22Rv1 (cell line): ENCODE data around the gene MCTS1.
"Not testable (repeated sequence)": the region's sequence is repeated elsewhere in the genome, so short reads cannot be mapped to it uniquely, and the experiment has no call there.

Experiments
- H3K27ac ChIP-seq: fragments of 450-650 bp; 2 replicates; pipeline ENCODE4 v1.5.1; 2017
- ZFX ChIP-seq: fragments of 450-650 bp; IDR thresholded peaks from 2 replicates; pipeline ENCODE4 v1.6.1; 2017; ENCODE audit warnings: antibody characterized with exemption, borderline replicate concordance
- TF ChIP-seq, protein P1 (sequence below): fragments of 450-650 bp; IDR thresholded peaks from 2 replicates; pipeline ENCODE4 v1.5.1; 2017; ENCODE audit warnings: mild to moderate bottlenecking

The MCTS1 gene

DNA sequence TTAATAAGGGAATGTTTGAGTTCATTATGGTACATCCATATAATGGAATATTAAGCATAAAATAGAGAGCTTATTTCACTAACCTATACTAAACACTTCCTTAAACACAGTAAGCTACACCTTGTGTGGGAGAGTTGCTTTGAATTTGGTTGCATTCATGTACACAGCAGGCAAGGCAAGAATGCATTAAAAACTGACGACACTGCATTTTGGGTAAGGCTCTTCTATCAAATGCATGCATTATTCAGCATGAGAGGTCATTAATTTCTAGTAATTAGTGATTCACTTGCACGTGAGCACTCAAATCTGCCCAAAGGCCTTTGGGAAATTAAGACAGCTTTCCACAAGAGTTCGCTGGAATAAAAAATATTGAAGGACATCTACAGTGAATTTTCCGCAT is 34.7 kb downstream of the MCTS1 start:
- TF ChIP-seq, protein P1, sequence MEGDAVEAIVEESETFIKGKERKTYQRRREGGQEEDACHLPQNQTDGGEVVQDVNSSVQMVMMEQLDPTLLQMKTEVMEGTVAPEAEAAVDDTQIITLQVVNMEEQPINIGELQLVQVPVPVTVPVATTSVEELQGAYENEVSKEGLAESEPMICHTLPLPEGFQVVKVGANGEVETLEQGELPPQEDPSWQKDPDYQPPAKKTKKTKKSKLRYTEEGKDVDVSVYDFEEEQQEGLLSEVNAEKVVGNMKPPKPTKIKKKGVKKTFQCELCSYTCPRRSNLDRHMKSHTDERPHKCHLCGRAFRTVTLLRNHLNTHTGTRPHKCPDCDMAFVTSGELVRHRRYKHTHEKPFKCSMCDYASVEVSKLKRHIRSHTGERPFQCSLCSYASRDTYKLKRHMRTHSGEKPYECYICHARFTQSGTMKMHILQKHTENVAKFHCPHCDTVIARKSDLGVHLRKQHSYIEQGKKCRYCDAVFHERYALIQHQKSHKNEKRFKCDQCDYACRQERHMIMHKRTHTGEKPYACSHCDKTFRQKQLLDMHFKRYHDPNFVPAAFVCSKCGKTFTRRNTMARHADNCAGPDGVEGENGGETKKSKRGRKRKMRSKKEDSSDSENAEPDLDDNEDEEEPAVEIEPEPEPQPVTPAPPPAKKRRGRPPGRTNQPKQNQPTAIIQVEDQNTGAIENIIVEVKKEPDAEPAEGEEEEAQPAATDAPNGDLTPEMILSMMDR, result no peak
- TF ChIP-seq ZFX, result no peak
- no peak overlapping the region for H3K27ac ChIP-seq

DNA sequence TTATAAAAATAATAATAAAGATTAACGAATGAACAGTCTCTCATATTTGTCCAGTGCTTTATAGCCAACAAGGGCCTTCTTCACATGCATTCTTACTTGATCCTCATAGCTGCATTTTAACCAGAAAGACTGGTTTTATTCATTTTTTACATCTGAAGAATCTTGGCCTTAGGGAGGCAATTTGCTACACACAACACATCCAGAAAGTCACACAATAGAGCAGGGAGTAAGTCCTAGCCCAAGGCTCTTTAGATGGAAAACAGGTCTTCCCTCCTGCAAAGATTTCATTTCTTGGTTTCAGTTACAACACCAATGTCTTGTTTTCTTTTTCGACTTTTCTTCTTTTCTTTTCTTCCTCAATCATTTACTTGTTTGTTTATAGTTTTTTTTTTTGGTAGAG is 39.0 kb downstream of the MCTS1 start:
- TF ChIP-seq ZFX, result no peak
- TF ChIP-seq, protein P1, result no peak
- H3K27ac ChIP-seq, result no peak overlapping the region

DNA sequence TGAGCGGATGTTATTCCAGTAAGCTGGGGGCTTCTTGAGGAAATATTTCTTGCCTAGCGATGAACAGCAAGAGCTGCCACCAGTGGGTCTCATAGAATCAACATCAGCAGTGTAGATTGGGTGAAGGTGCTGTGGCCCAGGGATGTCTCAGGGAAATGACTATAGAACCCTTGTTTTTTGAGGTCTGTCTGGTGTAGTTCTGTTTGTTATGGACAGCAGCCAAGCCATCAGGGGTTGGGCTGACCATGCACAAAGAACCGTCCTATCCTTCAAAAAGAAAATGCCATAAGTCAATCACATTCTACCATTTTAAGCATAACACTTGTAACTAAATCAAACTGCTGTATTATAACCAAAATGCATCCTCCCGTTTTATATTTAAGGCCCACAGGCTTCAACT is 43.2 kb downstream of the MCTS1 start:
- TF ChIP-seq, protein P1, result no peak
- no peak for TF ChIP-seq ZFX

DNA sequence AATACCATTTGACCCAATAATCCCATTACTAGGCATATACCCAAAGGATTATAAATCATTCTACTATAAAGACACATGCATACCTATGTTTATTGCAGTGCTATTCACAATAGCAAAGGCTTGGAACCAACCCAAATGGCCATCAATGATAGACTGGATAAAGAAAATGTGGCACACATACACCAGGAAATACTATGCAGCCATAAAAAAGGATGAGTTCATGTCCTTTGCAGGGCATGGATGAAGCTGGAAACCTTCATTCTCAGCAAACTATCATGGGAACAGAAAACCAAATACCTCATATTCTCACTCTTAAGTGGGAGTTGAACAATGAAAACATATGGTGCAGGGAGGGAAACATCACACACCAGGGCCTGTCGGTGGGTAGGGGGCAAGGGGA is 48.4 kb downstream of the MCTS1 start:
- H3K27ac ChIP-seq, result not testable (repeated sequence)

More for the DNA sequence above, 43.2 kb downstream of the MCTS1 start:
- H3K27ac ChIP-seq, result no peak overlapping the region

DNA sequence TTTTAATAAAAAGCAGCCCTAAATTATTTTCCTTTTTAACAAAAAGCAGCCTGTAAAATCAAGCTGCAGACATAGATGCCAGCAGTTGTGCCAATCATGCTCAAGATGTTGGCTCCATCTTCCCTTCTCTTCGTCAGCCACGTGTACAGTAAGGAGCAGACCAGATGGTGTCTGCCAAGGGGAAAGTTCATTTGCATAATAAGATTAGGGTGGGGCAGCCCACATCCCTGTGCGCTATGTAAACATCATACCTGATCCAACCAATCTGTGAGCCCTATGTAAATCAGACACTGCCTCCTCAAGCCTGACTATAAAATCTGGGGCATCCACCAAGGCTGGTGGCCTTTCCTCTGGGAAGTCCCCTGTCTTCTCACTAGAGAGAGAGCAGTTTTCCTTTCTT is 49.1 kb downstream of the MCTS1 start:
- TF ChIP-seq, protein P1, result no peak
- no peak for TF ChIP-seq ZFX
- H3K27ac ChIP-seq, result no peak overlapping the region

DNA sequence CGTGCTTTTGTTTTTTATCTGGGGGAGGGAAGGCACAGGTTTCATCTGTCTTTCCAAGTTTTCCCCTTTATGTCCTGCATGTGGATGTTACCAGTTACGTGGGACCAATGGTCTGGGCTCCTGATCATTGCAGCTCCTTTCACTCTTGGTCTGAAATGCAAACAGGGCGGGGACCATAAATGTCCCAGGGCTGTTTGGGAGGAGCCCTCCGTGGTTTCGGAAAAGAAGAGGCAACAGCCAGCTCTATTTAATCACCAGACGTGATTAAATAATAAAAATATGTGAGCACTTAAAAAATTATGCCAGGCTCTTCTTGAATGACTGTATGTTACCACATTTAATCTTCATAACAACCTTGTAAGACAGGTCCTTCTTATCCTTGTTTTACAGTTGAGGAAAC is 56.7 kb downstream of the MCTS1 start:
- H3K27ac ChIP-seq, result no peak overlapping the region
- TF ChIP-seq ZFX, result no peak
- TF ChIP-seq, protein P1, result no peak
